T follicular helper cell (primary cell): ENCODE measurements around the gene PPP1R7.
"Not testable (repeated sequence)": the region's sequence is repeated elsewhere in the genome, so short reads cannot be mapped to it uniquely, and the experiment has no call there.

ENCODE experiments used
- DNase-seq: peaks from one replicate; pipeline ENCODE4 v3.0.0-alpha.2; 2020; ENCODE audit warnings: low read depth
- total RNA-seq, 2 experiments: gene quantifications; one replicate each; lab custom pipeline; 2026; lab: John Stamatoyannopoulos, UW

The PPP1R7 gene, protein sequence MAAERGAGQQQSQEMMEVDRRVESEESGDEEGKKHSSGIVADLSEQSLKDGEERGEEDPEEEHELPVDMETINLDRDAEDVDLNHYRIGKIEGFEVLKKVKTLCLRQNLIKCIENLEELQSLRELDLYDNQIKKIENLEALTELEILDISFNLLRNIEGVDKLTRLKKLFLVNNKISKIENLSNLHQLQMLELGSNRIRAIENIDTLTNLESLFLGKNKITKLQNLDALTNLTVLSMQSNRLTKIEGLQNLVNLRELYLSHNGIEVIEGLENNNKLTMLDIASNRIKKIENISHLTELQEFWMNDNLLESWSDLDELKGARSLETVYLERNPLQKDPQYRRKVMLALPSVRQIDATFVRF
- 64.3 to 66.3 reads per million in 2 experiments for total RNA-seq

DNA sequence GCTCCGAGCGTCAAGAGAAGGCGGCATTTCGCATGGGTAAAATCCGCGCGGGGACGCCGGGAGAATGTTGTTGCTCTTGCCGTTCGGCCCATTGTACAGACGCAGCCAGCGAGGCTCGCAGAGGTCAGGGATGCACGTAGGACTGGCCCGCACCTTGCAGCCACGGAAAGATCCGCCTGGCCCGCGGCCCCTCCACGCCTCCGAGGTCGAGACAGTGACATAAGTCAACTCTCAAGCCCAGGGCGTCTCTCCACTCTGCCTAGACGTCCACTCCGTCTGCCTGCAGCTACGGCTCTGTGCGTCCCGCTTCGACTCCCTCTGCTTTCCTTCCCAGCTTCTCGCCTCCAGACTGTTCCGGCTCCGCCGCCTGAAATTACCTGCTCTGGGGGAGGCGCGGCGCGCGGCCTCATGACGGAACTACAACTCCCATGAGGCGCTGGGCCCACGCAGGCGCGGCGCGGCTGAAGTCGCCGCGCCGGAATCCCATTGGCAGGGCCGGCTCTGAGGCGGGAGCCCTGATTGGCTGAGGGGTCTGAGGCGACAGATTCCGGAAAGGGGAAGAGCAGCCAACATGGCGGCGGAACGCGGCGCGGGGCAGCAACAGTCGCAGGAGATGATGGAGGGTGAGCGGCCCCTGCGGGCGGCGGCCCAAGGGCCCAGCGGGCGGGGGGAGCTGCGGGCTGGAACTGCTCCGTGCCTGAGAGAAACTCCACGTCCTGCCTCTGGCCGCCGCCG is at the start of gene PPP1R7:
Gene PPP1R7, plus strand, starts transcription at position 543 of the 735 bp plus-strand sequence. Its CDS starts 29 bp downstream, at position 572.
- peak; percentile 95 for DNase-seq

- peak; percentile 82 for DNase-seq
Observed at GRCh38 chr2:241102239-241102803, 47.9 kb upstream of the PPP1R7 start, which contains the start of gene MTERF4. TSS of gene MTERF4 (minus strand) at chr2:241102287. CDS start at chr2:241102273, 14 bp downstream.

- no peak for DNase-seq
Observed at GRCh38 chr2:241103176-241103595, 47.1 kb upstream of the PPP1R7 start.

GRCh38 chr2:241104611-241105010 is 45.7 kb upstream of the PPP1R7 start:
- not testable (repeated sequence) for DNase-seq

DNA sequence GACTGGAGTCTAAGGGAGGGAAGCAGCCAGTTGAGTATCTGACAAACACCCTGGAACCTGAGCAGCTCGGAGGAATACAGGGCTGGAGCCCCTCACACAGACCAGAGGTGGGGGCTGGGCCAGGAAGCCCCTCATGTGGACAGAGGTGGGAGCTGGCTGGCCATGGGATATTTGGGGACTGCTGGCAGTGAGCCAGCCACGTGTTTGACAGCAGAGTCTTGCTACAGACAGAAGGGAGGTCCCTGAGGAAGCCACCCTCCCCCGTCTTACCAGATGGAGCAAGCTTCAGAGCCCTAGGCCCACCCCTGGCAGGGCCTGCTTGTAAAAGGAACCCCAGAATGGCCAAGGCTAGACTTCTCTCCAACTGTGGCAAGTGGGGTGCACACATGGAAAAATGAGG is 44.6 kb upstream of the PPP1R7 start:
- DNase-seq = no peak

DNA sequence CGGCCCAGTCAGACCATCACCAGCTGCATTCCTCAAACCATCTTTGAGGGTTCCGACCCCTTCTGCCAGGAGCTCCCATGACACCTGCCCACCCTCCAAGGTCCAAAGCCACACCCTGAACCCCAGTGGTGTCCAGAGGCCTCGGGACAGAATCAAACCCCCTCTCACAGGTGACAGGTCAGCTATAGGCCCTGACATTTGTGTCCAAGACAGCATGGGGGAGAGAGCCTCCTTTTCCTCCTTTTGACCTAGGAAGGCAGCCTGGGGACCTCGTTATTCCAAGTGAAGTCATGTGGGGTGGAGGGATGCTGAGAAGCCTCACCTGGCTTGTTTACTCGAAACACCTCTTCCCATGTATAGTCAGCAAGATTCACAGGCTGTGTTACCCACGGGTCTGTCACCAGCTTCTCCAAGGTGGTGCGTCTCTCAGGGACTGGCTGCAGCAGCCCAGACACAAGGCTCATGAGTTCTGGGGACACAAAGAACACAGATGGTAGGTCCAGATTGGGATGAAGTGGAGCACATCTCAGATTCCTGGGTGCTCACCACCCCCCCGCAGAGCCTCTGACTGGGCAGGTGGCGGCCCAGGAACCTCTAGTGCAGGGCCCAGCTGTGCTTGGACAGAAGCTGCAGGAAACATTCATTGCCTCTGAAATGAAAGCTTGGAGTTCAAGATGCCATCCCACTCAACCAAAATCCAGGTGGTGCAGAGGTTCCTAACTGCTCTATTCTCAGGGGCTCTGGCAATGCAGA is 43.1 kb upstream of the PPP1R7 start:
- no peak for DNase-seq

DNA sequence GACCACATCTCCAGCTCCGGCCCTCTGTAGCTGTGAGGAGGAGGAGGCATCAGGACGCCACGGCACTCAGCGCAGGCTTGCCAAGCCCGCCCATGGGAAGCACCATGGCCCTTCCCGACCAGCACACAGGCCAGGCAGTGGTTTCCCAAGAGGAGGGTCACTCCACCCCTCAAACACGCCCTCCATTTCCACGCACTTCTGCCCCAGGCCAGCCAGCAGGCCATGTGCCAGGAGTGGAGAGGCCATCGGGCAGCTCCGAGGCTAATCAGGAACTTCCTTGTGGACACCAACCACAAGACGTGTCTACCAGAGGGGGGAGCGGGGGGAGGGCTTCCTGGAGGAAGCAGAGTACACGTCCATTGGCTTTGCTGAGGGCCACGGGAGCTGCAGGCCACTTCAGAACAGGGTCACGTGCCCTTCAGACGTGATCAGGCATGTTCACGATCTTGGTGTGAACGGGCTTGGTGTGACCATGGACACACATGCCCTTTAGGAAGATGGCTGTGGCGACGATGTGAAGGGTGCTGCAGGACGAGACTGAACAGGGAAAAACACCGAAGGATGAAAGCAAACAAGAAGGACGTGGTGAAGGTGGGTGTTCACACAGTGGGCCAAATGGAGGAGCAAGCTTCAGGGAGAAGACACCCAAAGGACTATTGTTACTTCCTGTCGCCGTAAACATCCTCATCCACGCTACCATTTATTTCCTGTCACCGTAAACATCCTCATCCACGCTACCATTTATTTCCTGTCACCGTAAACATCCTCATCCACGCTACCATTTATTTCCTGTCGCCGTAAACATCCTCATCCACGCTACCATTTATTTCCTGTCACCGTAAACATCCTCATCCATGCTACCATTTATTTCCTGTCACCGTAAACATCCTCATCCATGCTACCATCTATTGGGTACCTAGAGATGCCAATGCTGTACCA is 41.7 kb upstream of the PPP1R7 start:
- no peak for DNase-seq

GRCh38 chr2:241109210-241110088 is 40.8 kb upstream of the PPP1R7 start:
- DNase-seq = no peak

GRCh38 chr2:241110089-241110606 is 40.1 kb upstream of the PPP1R7 start:
- no peak for DNase-seq

DNA sequence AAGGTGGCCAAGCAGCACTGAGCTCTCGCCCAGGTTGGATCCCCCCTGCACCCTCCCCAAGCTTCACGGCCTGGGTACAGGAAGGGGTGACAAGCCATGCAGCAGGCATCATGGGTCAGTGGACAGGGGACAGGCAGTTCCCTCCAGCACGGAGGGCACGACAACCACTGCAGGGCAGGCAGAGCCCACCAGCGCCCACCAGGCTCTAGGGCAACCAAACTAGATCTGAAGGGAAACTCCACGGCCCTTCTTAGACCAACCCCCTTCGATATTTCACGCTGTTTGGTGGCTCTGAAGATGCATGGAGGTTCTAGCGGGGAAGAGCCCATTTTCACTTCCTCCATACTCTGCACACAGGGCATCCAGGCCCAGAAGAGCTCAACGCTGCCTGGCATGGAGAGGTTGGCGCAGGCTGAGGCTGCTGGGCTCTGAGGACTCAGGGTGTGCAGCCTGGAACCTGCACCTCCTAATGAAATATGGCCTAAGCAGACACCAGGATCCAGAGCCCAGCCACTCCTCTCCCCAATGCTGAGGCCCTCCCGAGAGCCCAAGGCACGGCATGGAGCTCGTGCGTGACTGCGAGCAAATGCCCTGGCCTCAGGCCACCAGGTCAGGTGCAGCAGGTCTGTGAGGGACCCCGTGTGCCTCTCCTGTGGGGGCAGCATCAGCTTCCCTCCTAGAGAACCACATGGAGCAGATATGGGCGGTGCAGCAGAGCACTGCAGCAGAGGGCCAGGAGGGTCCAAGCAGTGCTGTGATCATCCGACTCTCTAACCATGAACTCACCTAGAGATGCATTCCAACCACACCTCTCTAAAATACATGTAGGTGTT is 39.4 kb upstream of the PPP1R7 start:
- no peak for DNase-seq

DNA sequence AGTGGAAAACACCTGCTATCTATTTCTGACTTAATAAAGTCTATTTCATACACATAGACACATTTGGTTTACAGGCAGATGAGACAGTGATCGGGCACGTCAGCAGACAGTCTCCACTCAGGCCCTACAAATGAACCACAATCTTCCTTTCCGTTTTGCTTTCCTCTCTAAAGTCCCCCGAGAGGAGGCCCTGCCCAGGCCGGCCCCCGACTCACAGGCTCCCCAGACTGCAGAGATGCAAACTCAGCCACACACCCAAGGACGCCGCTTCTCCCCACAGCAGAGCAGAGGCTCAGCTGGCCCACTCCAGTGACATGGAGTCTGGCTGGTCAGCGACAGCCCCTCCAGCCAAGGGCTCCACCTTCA is 38.8 kb upstream of the PPP1R7 start:
- DNase-seq = peak; percentile 30

DNA sequence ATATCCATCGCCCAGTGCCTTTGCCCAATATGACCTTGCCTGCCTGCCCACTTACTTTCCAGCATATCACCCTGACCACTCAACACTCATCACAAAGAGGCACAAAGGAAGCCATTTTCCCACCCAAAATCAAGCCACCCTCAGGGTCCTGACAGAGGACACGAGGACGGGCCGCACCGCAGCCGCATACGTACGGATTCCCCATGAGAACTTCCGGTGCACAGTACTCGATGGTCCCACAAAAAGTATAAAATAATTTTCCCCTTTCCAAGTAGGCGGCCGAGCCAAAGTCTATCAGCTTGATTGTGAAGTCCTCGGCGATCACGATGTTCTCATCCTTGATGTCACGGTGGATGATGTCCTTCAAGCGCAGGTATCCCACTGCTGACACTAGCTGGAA is 38.2 kb upstream of the PPP1R7 start:
- DNase-seq = no peak

DNA sequence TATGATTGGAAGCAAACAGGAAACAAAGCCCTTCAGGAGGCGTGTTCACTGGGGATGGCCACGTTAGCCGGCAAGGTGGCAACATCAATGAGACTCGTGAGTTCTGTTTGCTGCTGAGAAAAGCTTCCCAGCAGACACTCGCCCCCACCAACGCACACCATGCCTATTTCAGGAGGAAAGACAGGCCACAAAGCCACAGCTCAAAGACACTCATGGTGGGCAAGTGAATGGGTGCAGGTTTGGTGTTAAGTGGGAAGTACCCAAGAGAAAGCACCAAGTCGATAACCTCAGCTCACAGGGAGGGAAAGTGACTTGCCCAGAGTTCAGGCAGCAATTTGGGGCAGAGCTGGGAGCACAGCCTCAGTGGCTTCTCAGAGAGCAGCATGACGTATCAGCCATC is 37.7 kb upstream of the PPP1R7 start:
- DNase-seq = peak; percentile 51

- DNase-seq = no peak
Observed at GRCh38 chr2:241114836-241115235, 35.4 kb upstream of the PPP1R7 start.

DNA sequence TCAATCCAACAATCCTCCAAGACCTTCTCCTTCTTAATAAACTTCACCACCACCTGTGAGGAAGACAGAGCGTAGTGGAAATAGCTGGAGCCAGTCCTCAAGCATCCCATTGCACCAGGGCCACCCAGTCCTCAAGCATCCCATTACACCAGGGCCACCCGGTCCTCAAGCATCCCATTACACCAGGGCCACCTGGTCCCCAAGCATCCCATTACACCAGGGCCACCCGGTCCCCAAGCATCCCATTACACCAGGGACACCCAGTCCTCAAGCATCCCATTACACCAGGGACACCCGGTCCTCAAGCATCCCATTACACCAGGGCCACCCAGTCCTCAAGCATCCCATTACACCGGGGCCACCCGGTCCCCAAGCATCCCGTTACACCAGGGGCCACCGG is 34.9 kb upstream of the PPP1R7 start:
- DNase-seq = no peak

DNA sequence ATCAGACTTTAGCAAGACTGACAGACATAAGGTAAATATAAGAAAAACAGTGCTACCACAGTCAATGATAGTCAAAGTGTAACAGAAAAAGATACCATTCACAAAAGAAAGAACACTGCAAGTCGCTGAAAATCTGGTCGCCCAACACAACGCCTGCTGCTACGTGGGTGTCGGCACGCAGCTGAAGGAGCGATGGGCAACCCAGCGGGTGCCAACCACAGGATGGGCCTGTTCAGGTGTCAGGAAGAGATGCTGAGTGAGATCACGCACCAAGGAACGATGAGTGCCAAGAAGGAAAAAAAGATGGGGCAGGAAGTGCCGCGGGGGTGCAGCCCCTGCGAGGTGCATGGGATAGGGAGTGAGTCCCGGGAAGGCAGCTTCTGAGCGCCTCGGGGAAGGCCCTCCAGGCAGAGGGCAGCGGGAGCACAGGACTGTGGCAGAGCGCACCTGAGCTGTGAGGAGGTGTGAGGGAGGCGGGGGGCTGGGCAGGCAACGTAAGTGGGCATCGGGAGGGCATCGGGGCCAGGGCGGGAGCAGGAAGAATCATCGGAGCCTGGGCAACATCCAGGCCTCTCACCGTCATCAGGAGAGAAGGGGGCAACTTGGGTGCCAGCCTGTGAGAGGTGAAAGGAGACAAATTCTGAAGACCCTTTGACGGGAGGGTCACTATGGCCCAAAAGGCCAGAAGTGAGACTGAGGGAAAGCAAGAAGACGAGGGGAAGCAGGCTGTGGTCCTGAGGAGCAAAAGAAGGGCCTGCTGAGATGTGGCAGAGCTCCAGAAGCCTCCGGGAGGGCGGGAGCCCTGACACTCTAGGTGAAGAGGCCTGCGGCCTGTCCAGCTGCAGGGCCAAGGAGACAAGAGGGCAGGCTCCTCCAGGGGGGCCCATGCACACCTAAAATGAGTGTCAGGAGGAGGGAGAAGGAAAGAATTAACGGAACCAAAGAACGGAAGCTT is 33.4 kb upstream of the PPP1R7 start:
- no peak for DNase-seq

DNA sequence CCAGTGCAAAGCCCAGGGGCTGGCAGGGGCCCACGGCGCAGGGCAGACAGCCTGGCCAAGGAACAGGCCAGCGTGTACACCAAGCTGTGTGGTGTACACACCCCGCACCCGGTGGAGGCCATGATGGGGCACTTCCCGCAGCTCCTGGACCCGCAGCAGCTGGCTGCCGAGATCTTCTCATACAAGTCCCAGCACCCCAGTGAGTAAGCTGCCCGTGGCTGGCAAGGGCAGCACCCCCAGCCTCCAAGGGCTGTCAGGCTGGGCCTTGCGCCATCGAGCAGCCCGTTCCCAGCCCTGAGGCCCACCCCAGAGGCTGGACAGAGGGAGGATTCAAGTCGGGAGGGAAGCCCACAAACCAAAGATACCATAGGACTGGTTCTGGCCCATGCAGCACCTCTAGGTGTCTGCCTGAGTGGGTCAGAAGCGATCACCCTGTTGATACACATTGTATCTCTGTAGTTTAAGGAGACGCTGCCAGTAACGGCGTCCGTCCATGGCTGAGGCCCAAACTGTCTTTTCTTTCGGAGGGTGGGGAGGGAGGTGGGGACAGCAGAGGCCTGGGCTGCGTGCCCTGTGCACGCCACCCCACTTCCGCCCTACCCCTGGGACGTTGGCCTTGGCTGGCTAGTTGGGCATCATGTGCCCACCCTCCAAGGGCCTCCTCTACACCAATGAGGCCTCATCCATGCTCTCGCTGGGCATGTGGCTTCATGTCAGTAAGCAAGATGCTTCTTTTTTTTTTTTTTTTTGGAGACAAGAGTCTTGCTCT is 31.3 kb upstream of the PPP1R7 start:
- DNase-seq = no peak
